Pancreas (tissue), 10 donors: Measurements from ENCODE around the gene SCEL. TPM values are rescaled to one million over a fixed set of nuclear protein-coding genes. Genes with fewer than 3 reads are reported as not detected.

Source experiments
- ATAC-seq, 4 donors: fragments of 200-7000 bp; cut with Tn5 transposase; one replicate each; pipeline versions ENCODE4 v1.8.0 to v1.9.1; 2020; ENCODE audit warnings: mild to moderate bottlenecking in 4 of 4, moderate library complexity in 4 of 4
- DNase-seq, 6 donors: peaks; one replicate each; pipeline ENCODE4 v3.0.0-alpha.2; 2020
- FAIRE-seq: peaks from 2 replicates; lab custom pipeline; 2012; peaks lifted over from hg19 to GRCh38; lab: Jason Lieb, UNC
- H3K27ac ChIP-seq, 4 donors: fragments of 200-600 bp; sonication (generic); 1 replicate in 3 of 4; 2 replicates in 1 of 4; pipeline versions ENCODE4 v1.5.0 to v1.8.0; 2020
- H3K27me3 ChIP-seq, 4 donors: fragments of 200-600 bp; one replicate each; pipeline ENCODE4 v1.8.0; 2021
- H3K36me3 ChIP-seq, 3 donors: fragments of 200-600 bp; sonication (generic) in 1 of 3; one replicate each; pipeline versions ENCODE4 v1.5.0 to v1.8.0; 2020 to 2021
- H3K4me1 ChIP-seq, 3 donors: fragments of 200-600 bp; one replicate each; pipeline ENCODE4 v1.8.0; 2021
- H3K4me3 ChIP-seq, 4 donors: fragments of 200-600 bp; sonication (generic) in 2 of 4; one replicate each; pipeline versions ENCODE4 v1.5.0 to v1.8.0; 2020 to 2021
- H3K9me3 ChIP-seq, 4 donors: fragments of 200-600 bp; one replicate each; pipeline ENCODE4 v1.8.0; 2021
- WGBS, 2 donors: extraction: QIAGEN DNeasy Blood & Tissue Kit; methylation state at CpG; one replicate each; pipeline ENCODE4 v1.1.7; 2013; 5-methylcytosine and 5-hydroxymethylcytosine counted together
- intact Hi-C, 3 donors: fragments of 100-400 bp; cut with DNase I; formaldehyde crosslinking; loops; one replicate each; pipeline versions ENCODE4 v1.11.1 to v1.14.2; 2022
- polyA plus RNA-seq, 2 donors: library from polyadenylated mRNA; stranded (reverse); fragments of 200-250 nt; gene quantifications; one replicate each; pipeline ENCODE4 v1.2.3, GENCODE V29; 2013
- total RNA-seq, 6 donors: library from RNA; stranded (reverse); fragmentation: NEBNext Ultra II Directional in 4 of 6; extraction: Animal tissue kit (Norgen Biotek cat#: 25700) in 4 of 6; gene quantifications; one replicate each; pipeline versions ENCODE4 v1.2.1 to v1.2.4, GENCODE V29; 2021 to 2023
- TF ChIP-seq, protein P1 (sequence below), 4 donors: fragments of 200-600 bp; sonication (generic) in 3 of 4; IDR thresholded peaks; one replicate each; pipeline versions ENCODE4 v1.5.0 to v1.8.0; 2021; ENCODE audit warnings: antibody characterized with exemption in 4 of 4
- donor health status: healthy with polysubstance abuse.
- donor health status: DM: no; HTN: no; CAD: no; lungs with moderate emphysema.
- donor health status: DM: no; HTN: no; CAD: no.
- donor health status: control.
- donor health status: control.
- donor health status: Bipolar disorder and iron deficiency.
- donor health status: DM: yes; HTN: yes; CAD: no.
- donor health status: DM: no; HTN: no; CAD: no.
- donor health status: DM: no; HTN: no; CAD: no.
- donor health status: DM: yes; HTN: yes; CAD: no.

Gene SCEL
- total and polyA plus RNA-seq, 8 donors: 0.04 to 0.18 (median 0.14) TPM; not detected in 2

DNA sequence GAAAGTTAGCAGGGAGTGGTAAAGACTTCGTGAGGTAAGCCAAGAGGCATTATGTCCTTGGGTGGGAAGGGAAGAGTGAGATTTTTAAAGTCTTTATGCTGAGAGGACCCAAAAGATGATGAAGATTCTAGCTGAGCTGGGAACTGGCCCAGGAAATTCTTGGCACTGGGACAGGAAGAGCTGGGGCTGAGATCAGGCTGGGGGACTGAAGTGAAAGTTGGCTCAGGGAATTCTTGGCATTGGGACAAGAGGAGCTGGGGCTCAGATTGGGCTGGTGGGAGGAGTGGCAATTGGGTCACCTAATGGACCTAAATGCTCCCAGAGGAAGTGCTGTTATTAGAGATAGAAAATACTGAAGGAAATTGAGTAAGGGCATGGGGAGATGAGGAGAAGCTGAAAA, 8.8 kb downstream of the SCEL start:
- H3K9me3 ChIP-seq: no peaks in the 10 kb centered on the region
- FAIRE-seq (no peak), ATAC-seq (peak; percentile 58 to 80 (median 70)), DNase-seq (peak in 4 of 6 donors; percentile 27 to 64 (median 46))
- no peaks in the 10 kb centered on the region for H3K27me3 ChIP-seq
- 41 to 42% methylated on average over 1 of the region's 1 CpG for WGBS, 2 donors
- no peaks in the 10 kb centered on the region for H3K36me3 ChIP-seq
- H3K27ac ChIP-seq: no peak overlapping the region
- H3K4me3 ChIP-seq: no peak overlapping the region
- intact Hi-C loops: no loop called here
- TF ChIP-seq, protein P1, sequence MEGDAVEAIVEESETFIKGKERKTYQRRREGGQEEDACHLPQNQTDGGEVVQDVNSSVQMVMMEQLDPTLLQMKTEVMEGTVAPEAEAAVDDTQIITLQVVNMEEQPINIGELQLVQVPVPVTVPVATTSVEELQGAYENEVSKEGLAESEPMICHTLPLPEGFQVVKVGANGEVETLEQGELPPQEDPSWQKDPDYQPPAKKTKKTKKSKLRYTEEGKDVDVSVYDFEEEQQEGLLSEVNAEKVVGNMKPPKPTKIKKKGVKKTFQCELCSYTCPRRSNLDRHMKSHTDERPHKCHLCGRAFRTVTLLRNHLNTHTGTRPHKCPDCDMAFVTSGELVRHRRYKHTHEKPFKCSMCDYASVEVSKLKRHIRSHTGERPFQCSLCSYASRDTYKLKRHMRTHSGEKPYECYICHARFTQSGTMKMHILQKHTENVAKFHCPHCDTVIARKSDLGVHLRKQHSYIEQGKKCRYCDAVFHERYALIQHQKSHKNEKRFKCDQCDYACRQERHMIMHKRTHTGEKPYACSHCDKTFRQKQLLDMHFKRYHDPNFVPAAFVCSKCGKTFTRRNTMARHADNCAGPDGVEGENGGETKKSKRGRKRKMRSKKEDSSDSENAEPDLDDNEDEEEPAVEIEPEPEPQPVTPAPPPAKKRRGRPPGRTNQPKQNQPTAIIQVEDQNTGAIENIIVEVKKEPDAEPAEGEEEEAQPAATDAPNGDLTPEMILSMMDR (IDR thresholded peaks at IDR 0.05): no peak
- H3K4me1 ChIP-seq: peaks cover 0 to 7% (median 0%) of the 10 kb centered on the region in 3 donors

DNA sequence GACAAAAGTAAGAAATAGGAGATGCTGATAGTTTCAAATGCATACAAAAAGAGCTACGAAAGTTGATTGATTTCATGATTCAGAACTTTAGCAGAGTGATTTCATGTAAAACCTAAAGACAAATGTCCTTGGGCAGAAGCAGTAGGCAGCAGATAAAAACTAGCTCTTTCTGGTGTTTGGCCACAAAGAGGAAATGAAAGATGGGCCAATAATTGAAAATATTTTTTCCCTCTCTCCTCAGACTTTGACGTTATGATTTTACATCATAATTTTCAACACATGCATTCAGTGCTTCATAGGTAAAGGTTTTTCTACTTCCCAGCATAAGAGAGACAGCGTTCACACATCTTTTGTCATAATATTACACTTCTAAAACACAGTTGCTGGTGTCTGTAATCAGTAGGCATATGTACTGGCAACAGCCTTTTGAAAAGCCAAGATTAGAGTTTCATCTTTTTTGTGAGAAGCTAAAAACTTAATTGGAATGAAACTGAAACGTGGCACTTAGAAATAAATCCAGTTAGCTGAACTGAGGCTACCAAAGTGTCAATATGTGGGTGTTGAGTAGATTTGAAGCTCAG, 9.3 kb downstream of the SCEL start:
- Histone ChIP-seq H3K9me3 (no peaks in the 10 kb centered on the region), H3K4me3 (no peak overlapping the region), H3K27ac (no peak overlapping the region), H3K4me1 (peaks cover 0 to 7% (median 0%) of the 10 kb centered on the region in 3 donors), H3K27me3 (no peaks in the 10 kb centered on the region), H3K36me3 (no peaks in the 10 kb centered on the region)
- 41 to 52% methylated on average over 4 of the region's 4 CpGs for WGBS, 2 donors
- DNase-seq (no peak), FAIRE-seq (no peak), ATAC-seq (peak in 1 of 4 donors; percentile 11)
- TF ChIP-seq, protein P1 (IDR thresholded peaks at IDR 0.05): no peak
- intact Hi-C loops: no loop called here

DNA sequence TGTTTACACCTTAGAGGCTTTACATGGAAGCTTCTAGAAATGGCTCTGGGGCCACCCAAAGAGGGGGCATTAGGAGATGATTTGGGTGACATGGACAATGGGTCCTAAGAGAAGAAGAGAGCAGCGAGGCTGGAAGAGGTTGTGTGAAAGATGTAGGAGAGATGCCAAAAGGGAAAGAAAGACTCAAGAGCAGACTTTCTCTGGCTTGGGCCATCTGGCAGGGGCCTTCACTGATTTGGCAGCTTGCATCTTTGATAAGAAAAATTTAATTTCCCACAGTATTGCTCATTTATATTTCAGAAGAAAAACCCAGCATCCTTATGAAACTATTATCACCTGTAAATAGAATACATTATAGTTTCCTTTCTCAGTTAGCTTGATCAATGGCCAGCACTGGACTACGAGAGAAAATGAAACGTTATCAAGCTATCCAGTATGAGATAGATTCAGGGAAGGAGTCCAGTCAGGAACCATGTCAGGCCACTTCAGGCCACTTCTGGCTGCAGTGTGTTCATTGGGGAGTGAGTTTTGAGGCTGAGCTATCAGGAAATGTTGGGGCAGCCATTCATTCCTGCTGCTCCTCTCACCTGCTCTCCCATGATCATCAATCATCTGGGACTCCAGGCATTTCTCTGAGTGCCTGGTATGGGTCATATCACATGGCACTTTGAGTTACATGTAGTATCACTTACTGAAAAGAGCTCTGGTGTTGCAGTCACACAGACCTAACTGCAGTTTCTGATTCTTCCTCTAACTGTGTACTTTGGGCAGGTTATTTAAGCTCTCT, 10.3 kb downstream of the SCEL start:
- Histone ChIP-seq H3K27me3 (no peaks in the 10 kb centered on the region), H3K9me3 (no peaks in the 10 kb centered on the region), H3K4me1 (peaks cover 0 to 7% (median 0%) of the 10 kb centered on the region in 3 donors), H3K36me3 (no peaks in the 10 kb centered on the region), H3K4me3 (no peak overlapping the region), H3K27ac (no peak overlapping the region)
- TF ChIP-seq, protein P1 (IDR thresholded peaks at IDR 0.05): no peak
- 37 to 42% methylated on average over 3 of the region's 3 CpGs for WGBS, 2 donors
- intact Hi-C loops: no loop called here
- DNase-seq (no peak), ATAC-seq (no peak), FAIRE-seq (no peak)

DNA sequence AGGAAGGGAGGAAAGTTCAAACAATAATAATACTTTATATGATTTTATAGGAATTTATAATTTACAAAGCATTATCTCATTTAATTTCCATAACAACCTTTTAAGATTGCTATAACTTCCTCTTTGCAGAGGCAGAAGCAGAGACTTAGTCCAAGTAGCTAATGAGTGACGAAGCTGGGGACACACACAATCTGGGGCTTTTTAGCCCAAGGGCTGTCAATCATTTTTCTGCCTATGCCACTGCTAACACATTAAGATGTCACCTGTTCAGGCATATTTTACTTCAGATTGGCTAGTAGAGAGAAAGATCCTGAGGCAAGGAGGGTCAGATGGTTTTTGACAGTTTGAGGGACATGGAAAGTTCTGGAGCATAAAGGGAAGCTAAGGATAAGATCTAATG, 12.6 kb downstream of the SCEL start:
- WGBS, 2 donors: 85 to 94% methylated on average over 1 of the region's 1 CpG

More for the DNA sequence above, 12.6 kb downstream of the SCEL start:
- no peak overlapping the region for H3K4me3 ChIP-seq
- FAIRE-seq (no peak), DNase-seq (no peak), ATAC-seq (no peak)
- no peak overlapping the region for H3K27ac ChIP-seq
- no peaks in the 10 kb centered on the region for H3K27me3 ChIP-seq
- intact Hi-C loops: no loop called here
- TF ChIP-seq, protein P1 (IDR thresholded peaks at IDR 0.05): no peak
- peaks cover 0 to 7% (median 0%) of the 10 kb centered on the region in 3 donors for H3K4me1 ChIP-seq
- no peaks in the 10 kb centered on the region for H3K36me3 ChIP-seq
- H3K9me3 ChIP-seq: no peaks in the 10 kb centered on the region
